GM12865 (cell line): ENCODE measurements around the gene AGAP3.

Experiments
- DNase-seq: peaks from one replicate; pipeline ENCODE4 v3.0.0; 2010; ENCODE audit warnings: low read depth
- H3K4me3 ChIP-seq: 2 replicates; pipeline ENCODE4 v1.5.1; 2011; ENCODE audit warnings: mild to moderate bottlenecking, low read depth, low read length, control low read depth
- TF ChIP-seq, protein P1 (sequence below): IDR thresholded peaks from 2 replicates; pipeline ENCODE4 v1.5.1; 2011; ENCODE audit warnings: low read length, control low read depth, low read depth, inconsistent platforms; ENCODE audit not compliant: insufficient read depth; ENCODE audit errors: missing control alignments

AGAP3 gene

DNA sequence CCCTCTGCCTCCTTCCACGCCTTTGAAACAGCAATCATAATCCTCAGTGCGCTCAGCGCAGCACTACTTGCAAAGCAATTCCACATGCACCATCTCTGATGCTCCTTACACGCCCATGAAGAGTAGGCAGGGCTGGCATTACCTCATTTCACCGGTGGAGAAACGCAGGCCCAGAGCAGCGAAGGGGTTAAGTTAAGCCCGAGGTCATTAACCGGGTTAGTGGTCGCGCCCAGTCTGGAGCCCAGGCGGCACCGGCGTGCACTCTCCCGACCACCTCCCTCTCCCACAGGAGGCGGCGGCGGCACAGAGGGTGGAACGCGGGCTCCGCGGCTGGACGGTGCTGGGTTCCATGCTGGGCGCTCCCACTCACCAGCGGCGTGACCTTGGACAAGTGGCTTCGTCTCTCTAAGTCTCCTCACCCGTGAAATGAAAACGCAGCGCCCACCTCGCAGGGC is 6.2 kb upstream of the AGAP3 start:
- H3K4me3 ChIP-seq = peak overlapping the region; percentile 61
- TF ChIP-seq, protein P1, sequence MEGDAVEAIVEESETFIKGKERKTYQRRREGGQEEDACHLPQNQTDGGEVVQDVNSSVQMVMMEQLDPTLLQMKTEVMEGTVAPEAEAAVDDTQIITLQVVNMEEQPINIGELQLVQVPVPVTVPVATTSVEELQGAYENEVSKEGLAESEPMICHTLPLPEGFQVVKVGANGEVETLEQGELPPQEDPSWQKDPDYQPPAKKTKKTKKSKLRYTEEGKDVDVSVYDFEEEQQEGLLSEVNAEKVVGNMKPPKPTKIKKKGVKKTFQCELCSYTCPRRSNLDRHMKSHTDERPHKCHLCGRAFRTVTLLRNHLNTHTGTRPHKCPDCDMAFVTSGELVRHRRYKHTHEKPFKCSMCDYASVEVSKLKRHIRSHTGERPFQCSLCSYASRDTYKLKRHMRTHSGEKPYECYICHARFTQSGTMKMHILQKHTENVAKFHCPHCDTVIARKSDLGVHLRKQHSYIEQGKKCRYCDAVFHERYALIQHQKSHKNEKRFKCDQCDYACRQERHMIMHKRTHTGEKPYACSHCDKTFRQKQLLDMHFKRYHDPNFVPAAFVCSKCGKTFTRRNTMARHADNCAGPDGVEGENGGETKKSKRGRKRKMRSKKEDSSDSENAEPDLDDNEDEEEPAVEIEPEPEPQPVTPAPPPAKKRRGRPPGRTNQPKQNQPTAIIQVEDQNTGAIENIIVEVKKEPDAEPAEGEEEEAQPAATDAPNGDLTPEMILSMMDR = no peak
- no peak for DNase-seq

DNA sequence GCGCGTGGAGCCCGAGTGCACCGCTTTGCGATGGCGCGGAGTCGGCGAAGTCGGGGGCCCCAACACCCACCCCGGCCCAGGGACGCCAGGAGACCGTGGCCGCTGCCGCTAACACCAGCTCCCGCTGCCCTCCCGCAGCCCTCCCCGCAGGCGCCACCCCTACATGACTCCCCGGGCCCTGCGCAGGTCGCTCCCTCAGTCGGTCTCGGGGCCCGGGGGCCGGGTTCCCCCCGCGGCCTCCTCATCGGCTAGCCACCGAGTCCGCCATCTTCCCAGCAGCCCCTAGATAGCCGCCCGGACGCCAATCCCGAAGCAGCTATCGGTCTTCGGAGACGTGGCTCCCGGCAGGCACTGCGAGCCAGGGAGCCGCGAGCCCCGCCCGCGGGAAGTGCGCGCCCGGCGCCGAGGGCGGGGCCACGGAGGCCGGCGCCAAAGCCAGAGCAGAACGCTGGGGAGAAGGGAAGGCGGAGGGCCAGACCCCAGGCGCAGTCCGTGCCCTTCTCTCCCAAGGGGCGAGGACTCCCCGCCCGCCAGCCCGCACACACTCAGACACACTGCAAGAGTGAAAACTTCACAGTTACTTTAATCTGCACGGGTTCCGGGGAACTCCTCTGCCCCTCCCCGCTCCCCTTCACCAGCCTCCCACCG is 5.6 kb upstream of the AGAP3 start, which contains the start of gene FASTK:
TSS of gene FASTK (minus strand) at position 288 of the 648 bp plus-strand sequence. CDS start at position 245, 43 bp downstream.
- DNase-seq = peak; percentile 93
- peak within 1 kb of the TSS; percentile 61 for H3K4me3 ChIP-seq
- TF ChIP-seq, protein P1 = no peak

DNA sequence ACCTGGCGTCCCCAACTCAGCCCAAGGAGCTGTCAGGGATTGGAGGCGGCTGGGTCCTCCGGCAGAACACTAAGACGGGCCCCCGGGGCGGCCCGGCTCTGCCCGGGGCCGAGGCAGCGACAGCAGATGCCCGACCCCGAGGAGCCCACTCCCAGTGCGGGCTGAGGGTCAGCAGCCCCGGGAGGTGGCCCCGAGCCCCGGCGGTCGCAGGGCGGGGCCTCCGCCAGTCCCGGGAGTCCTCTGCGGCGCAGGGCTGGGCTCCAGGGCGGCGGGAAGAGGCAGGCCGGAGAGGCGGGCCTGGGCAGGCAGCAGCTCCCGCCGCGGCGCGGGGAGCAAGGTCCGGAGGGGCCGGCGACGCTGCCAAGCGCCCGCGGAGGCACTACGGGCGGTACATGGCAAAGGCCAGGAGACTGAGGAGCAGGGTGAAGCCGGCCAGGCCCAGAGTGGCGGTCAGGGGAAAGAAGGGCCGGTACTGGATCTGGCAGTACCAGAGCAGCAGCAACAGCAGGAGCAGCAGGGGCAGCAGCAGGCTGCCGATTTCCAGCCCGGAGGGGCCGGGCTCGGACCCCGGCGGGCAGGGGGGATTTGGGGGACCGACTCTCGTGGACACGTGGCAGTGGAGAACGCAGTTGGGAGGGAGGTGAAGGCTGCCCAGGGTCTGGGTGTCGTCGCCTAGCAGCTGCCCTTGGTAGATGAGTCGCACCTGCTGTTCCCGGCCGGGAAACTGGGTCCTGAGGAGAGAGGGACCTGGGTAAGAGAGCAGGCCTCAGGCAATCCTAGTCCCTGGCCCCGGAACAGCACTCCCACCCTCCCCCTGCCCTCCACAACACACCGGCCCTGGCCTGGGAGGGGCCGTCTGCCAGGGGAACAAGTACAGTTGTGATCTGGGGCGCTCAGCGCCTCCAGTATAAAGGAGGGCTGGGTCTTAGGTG is 4.8 kb upstream of the AGAP3 start:
- peak overlapping the region; percentile 84 for H3K4me3 ChIP-seq
- no peak for DNase-seq

DNA sequence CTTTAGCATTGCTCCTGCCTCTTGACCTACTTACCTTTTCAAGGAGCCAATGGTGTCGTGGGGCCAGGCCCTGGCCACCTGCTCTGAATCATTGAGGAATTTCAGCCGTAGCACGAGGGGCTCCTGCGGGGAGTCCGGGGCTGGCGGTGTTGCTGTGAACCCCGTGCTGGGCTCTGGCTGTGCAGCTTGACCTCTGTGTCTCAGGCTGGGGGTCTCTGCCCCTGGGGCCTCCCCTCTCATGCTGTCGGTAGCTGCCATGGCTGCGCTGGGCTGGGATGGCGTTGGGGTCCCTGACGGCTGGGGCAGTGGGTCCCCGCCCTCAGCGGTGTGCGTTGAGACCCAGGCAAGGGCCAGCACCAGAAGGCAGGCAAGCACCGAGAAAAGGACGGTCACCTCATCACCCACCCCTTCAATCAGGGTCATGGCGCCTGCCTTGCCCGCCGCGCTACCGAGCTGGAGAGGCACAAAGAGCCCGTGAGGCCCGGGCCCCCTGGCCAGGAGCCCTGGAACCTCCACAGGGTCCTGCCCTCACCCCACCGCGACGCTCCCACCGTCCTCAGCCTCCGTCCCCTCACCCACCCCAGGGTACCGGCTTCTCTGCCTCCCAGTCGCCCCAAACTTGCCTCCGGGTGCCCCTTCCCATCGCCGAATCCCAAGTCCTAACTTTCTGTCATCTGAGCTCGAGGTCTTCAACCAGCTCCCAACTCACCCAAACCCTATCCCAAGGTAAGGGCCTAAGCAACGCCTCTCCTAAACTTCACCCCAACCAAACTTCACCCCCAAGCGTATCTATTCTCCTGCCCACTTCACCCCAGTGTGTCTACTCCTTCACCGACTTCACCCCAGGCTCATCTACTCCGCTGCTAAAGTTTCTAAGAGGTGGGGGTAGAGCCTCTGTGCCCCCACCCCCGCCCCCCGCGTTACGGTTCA is 3.9 kb upstream of the AGAP3 start:
- TF ChIP-seq, protein P1 = no peak
- H3K4me3 ChIP-seq = peak overlapping the region; percentile 84
- DNase-seq = no peak

More for the DNA sequence above, 4.8 kb upstream of the AGAP3 start:
- TF ChIP-seq, protein P1 = no peak

DNA sequence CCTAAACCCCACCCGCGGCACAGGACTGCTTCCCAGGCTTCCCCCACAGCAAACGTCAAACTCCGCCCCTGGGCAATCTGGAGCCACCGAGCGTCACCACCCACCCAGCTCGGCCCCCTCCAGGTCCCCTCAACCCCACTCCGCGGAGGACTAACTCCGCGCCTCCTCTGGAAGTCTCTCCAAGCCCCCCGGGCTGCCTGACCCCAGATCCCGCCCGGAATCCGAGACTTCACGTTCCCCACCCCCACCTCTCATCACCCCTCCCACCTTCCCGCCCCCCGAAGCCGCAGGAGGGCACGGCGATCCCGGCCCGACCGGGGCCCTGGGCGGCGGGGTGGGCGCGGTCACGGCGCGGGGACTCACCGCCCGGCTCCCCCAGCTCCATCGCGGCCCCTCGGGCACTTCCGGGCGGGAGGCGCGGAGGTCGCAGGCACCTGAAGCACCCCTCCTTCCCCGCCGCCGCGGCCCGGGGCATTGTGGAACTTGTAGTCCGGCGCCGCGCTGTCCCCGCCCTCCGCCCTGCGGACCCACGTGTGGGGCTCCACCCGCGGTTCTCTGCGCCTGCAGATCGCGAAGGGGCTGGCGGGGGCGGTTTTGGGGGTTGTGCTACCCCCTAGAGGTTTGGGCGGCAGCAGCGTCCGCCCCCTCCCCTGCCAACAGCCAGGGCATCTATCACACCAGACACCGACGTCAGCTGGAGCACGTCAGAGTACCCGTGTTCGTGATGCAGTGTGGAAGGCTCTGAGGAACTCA is 3.0 kb upstream of the AGAP3 start, which contains the start of gene TMUB1:
TSS of gene TMUB1 (minus strand) at position 423 of the 753 bp plus-strand sequence. CDS start 930 bp downstream, outside the sequence.
- peak; percentile 87 for DNase-seq
- peak within 1 kb of the TSS; percentile 84 for H3K4me3 ChIP-seq
- TF ChIP-seq, protein P1 = no peak
